Spinal cord (tissue), 4 donors: Measurements from ENCODE around the gene PLB1. TPM values are rescaled to one million over a fixed set of nuclear protein-coding genes. Genes with fewer than 3 reads are reported as not detected.

Experiments
- polyA plus RNA-seq, 2 donors: library from polyadenylated mRNA; unstranded; fragments of 120-200 nt; gene quantifications; one replicate each; pipeline ENCODE4 v1.2.1, GENCODE V29; 2013; ENCODE audit not compliant: insufficient read length in 2 of 2
- small RNA-seq: library from RNA; depleted of rRNA; stranded (forward); fragments of <200 nt; gene quantifications from one replicate; pipeline ENCODE3, GENCODE V24; 2014; ENCODE audit warnings: low replicate concordance
- total RNA-seq, 2 donors: library from RNA; depleted of rRNA in 1 of 2; stranded (reverse); fragments of 120-200 nt in 1 of 2; fragments of >200 nt in 1 of 2; gene quantifications; one replicate each; pipeline versions ENCODE4 v1.2.3 to v1.2.4, GENCODE V29; 2013 to 2014

The PLB1 gene
- total and polyA plus RNA-seq, 4 donors, result 5.5 to 11.2 (median 10.6) TPM

Small RNA genes within 50 kb of the gene (small RNA-seq; reads per million reads assigned to genes)
- gene RNA5SP89 (not detected), gene SNRPGP7 (not detected)

Other genes starting within 250 kb of the PLB1 start
- gene FOSL2, start 103.2 kb upstream of the PLB1 start, total RNA-seq, result 10 to 100 TPM; 13.3 to 14.2 TPM
- 1 to 10 TPM; 4.5 to 8.2 TPM for gene FOSL2, start 103.2 kb upstream of the PLB1 start, polyA plus RNA-seq